GM20000 (cell line): ENCODE results near the gene DSCAM.

Source experiments
- DNase-seq: peaks from one replicate; pipeline ENCODE4 v3.0.0; 2012; ENCODE audit warnings: low spot score
- TF ChIP-seq, protein P1 (sequence below): IDR thresholded peaks from 2 replicates; pipeline ENCODE4 v1.5.1; 2012; ENCODE audit warnings: mild to moderate bottlenecking, control low read depth; ENCODE audit errors: extremely low read depth, missing control alignments

Gene DSCAM

GRCh38 chr21:40618191-40618973 is 228.6 kb downstream of the DSCAM start:
- no peak for DNase-seq
- TF ChIP-seq, protein P1, sequence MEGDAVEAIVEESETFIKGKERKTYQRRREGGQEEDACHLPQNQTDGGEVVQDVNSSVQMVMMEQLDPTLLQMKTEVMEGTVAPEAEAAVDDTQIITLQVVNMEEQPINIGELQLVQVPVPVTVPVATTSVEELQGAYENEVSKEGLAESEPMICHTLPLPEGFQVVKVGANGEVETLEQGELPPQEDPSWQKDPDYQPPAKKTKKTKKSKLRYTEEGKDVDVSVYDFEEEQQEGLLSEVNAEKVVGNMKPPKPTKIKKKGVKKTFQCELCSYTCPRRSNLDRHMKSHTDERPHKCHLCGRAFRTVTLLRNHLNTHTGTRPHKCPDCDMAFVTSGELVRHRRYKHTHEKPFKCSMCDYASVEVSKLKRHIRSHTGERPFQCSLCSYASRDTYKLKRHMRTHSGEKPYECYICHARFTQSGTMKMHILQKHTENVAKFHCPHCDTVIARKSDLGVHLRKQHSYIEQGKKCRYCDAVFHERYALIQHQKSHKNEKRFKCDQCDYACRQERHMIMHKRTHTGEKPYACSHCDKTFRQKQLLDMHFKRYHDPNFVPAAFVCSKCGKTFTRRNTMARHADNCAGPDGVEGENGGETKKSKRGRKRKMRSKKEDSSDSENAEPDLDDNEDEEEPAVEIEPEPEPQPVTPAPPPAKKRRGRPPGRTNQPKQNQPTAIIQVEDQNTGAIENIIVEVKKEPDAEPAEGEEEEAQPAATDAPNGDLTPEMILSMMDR: no peak

DNA sequence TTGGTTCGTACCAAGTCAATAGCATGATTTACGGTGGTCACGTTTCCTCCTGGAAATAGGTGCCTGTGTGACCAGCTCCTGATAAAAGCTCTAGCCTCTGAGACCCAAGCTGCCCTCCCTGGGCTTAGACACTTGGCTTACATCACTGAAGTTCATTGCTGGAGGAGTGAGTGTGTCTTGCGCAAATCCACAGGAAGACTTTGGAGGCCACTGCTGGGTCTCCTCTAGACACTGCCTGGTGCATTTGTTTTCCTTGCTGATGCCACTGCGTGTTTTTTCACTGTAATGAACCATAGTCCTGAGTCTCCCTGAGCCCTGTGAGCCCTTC is 230.6 kb downstream of the DSCAM start:
- TF ChIP-seq, protein P1: no peak
- DNase-seq: no peak

DNA sequence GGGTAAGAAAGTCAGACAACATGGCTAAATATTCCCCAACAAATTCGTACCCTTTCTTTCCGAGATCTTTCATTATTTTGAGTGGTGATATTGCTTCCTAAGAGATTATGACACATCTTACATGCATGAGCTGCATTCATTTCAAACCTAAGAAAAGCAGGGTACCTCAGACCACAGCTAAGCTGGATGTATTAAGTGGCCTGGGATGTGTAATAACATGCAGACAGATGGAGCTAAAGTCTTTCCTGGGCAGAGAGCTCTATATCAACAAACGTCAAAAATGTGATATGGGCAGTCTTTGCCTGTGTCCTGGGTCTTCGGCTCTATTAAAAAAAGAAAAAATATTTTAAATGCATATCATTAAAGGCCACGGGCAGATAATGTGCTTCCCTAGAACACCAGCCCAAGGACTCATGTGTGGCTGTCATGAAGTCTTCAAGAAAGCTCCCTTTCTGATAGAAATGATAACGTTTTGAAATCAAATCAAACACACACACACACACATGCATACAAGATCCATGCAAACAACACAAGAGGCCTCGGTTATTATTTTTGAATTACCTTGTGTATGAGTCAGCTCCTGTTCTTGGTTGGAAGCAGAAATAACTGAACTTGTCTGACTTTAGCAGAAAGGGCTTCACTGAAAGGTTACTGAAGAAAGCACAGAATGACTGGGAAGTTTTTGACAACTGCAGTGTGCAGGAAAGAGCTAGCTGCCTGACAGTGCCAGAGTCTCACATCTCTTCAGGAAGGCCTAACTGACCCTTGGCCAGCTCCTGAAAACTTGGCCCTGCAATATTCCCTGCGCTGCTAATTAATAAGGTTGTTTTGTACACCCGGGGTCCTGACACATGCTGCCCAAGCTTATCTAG is 231.2 kb downstream of the DSCAM start:
- no peak for DNase-seq
- TF ChIP-seq, protein P1: no peak

- TF ChIP-seq, protein P1: no peak
- DNase-seq: no peak
These were observed 233.4 kb downstream of the DSCAM start for GRCh38 chr21:40613546-40614030.

DNA sequence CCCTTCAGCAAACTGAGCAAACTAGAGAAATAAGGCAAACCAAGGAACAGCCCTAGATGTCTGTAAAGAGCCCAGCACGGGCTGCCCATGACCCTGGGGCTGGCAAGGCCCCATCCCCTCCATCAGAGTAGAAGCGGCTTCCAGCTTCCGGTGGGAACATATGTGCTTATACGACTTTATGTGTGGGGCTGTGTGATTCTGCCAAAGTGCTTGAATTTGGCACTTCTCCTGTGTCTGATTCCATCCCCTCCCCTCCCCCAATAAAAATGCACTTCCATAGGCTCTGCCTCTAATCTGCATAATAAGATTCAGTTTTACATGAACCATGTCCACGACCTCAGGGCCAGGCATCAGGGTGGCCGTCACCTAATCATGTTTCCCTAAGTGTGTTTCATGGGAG is 236.6 kb downstream of the DSCAM start:
- DNase-seq: no peak
- TF ChIP-seq, protein P1: no peak

DNA sequence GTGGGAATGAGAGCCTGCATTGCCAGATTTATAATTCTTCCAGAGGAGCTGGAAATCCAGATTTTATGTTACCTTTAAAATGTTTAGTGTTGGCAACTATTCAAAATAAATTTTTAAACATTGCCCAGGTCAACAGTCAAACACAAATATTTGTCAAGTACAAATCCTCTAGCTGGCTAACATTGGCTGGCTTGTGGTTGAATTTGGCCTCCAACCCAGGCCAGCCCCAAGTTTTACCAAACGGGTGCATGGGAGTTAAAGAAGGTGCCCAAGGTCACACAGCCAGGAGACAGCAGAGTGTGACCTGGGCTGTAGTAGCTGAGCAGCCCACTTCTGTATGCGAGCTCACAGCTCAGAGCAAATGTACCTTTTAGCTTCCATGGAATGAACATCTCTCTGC is 240.6 kb downstream of the DSCAM start:
- DNase-seq: no peak
- TF ChIP-seq, protein P1: no peak

DNA sequence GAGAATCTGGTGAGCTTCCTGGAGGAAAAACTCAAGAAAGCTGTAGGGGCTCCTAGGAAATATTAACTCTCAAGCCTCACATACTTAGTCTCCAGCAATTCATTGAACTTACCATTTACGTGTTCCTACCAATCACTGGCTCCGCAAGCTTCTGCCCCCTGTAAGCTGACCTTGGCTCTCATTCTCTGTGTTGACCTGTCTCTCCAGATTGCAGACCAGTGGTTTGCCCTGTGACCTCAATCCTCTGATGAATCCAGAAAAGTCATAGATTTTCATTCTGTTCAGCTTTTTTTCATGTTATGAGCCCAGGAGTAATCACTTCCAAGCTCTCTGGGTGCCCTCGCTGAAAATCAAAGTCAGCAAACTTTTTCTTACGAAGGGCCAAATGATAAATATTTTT is 241.9 kb downstream of the DSCAM start:
- TF ChIP-seq, protein P1: no peak
- no peak for DNase-seq
